Fibroblast of mammary gland (primary cell): Measurements from ENCODE around the gene EEF2.
A peak's percentile ranks its signal among the peaks of the same experiment; 100 is the strongest.

Source experiments
- DNase-seq: peaks from one replicate; pipeline ENCODE4 v3.0.0-alpha.2; 2010; ENCODE audit warnings: low read depth
- H3K4me3 ChIP-seq: 2 replicates; pipeline ENCODE4 v1.5.1; 2011; ENCODE audit warnings: low read depth, mild to moderate bottlenecking, low read length, moderate library complexity; ENCODE audit not compliant: control insufficient read depth
- CTCF ChIP-seq: conservative IDR thresholded peaks from 2 replicates; pipeline ENCODE4 v1.5.1; 2011; ENCODE audit warnings: low read depth, low read length, inconsistent platforms; ENCODE audit not compliant: control insufficient read depth, insufficient read depth

Gene EEF2

DNA sequence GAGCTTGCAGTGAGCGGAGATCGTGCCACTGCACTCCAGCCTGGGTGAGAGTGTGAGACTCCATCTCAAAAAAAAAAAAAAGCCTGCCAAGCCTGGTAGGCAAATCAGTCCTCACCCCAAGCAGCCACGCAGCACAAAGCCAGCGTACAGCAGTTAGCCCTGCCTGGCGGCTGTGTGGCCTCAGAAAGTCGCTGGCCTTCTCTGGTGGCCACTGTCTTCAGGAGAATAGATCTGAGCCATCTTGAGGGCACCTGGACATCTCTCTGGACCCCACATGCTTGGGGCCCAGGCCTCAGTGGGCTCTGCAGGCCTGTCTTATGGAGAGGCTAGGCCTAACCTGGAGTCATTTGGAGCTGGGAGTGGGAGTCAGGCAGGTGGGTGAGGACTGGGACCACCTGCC lies 45.3 kb upstream of the EEF2 start:
- TF ChIP-seq CTCF = no peak
- no peak overlapping the region for H3K4me3 ChIP-seq
- DNase-seq = no peak

DNA sequence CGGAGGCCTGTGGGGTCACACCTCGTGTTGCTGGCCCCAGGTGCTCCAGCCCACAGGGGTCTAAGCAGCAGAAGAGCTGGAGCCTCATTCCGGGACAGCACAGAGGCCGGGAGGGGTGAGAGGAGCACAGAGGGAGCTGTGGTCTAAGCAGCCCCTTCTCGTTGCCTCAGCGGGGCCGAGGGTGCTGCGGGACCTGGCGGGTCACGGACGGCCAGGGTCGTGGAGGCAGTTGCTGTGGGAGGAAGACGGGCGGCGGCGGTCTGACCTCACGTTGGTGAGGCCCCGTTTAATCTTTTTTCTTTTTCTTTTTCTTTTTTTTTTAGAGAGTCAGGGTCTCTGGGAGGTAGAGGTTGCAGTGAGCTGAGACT lies 44.0 kb upstream of the EEF2 start:
- DNase-seq = no peak
- TF ChIP-seq CTCF = no peak
- H3K4me3 ChIP-seq = no peak overlapping the region

DNA sequence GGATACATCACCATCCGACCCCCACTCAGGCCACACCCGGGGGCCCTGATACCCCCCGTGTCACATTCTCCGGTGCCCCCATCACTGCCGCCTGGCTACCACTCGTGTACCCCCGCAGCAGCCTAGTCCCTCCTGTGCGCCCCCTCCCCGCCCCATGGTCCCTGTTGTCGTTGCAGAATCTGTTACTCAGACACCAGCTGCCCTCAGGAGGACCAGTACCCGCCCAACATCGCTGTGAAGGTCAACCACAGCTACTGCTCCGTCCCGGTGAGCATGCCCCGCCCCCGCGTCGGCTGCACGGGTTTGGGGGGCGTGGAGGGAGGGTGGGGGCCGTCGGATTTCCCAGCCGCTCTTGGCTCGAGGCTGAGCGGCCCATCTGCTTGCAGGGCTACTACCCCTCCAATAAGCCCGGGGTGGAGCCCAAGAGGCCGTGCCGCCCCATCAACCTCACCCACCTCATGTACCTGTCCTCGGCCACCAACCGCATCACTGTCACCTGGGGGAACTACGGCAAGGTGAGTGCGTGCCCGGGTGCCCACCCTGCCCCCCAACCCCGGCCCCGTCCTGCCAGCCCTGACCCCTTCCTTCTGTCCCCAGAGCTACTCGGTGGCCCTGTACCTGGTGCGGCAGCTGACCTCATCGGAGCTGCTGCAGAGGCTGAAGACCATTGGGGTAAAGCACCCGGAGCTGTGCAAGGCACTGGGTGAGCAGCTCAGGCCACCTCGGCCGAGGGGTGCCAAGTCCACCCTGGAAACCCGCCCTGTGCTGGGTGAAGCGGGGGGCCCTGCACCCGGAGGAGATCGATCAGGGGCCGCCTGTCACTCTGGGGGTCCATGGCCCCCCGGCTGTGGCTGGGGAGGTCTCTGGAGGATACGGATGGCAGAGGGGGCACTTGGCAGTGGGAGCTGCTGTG lies 43.3 kb upstream of the EEF2 start:
- DNase-seq = no peak
- TF ChIP-seq CTCF = no peak
- no peak overlapping the region for H3K4me3 ChIP-seq

- no peak overlapping the region for H3K4me3 ChIP-seq
- no peak for DNase-seq
- TF ChIP-seq CTCF = no peak
Measured at GRCh38 chr19:4027146-4027545, 41.9 kb upstream of the EEF2 start.

- H3K4me3 ChIP-seq = no peak overlapping the region
- TF ChIP-seq CTCF = no peak
- no peak for DNase-seq
Measured at GRCh38 chr19:4025317-4025716, 40.1 kb upstream of the EEF2 start.

- no peak overlapping the region for H3K4me3 ChIP-seq
- TF ChIP-seq CTCF = no peak
- DNase-seq = peak; percentile 27
Measured at GRCh38 chr19:4023600-4024398, 38.5 kb upstream of the EEF2 start.
